ENCODE measurements around the gene TMEM14A. TPM values are rescaled to one million over a fixed set of nuclear protein-coding genes. Genes with fewer than 3 reads are reported as not detected.

Gene TMEM14A
- total RNA-seq, 1 experiment from 2014 or later: 7.3 TPM

DNA sequence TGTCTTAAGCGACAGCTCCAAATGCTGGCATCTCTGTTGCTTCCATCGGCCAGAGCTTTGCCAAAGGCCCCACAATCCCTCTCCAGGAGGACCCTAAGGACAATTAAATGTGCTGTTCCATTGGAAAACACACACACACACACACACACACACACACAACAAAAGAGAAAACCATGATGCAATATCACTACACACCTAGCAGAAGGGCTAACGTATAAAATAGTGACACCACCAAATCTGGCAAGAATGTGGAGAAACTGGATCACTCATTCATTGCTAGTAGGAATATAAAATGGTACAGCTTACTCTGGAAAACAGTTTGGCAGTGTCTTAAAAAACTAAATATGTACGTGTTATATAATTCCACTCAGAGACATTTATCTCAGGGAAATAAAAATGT is 13.0 kb upstream of the TMEM14A start:
- Histone ChIP-seq H2BK20ac (ENCODE audit: low read depth, low read length, poor library complexity, severe bottlenecking) (no peak overlapping the region), H3K23ac (ENCODE audit: insufficient read length, low read depth, low read length) (no peak overlapping the region), H3K79me1 (ENCODE audit: insufficient read depth, low read depth, low read length, poor library complexity, severe bottlenecking) (no peaks in the 10 kb centered on the region), H2BK120ac (ENCODE audit: low read depth, low read length, poor library complexity, severe bottlenecking) (no peak overlapping the region), H3K4ac (ENCODE audit: low read depth, low read length) (no peak overlapping the region), H4K91ac (ENCODE audit: insufficient read length, low read depth, low read length) (no peak overlapping the region), H3K9me3 (ENCODE audit: control insufficient read depth, low read depth, low read length) (no peaks in the 10 kb centered on the region), H3K56ac (ENCODE audit: insufficient read length, low read depth, low read length) (no peak overlapping the region), H4K20me1 (ENCODE audit: control insufficient read depth, insufficient read depth, insufficient read length) (no peaks in the 10 kb centered on the region), H2BK5ac (ENCODE audit: insufficient read length, low read length) (no peak overlapping the region), H3K4me1 (ENCODE audit: insufficient read depth, low read length) (no peaks in the 10 kb centered on the region), H2BK12ac (ENCODE audit: insufficient read length, low read depth, low read length) (no peak overlapping the region), H4K8ac (replicated peaks; ENCODE audit: insufficient read length, low read depth, low read length) (no peak overlapping the region), H3K27ac (ENCODE audit: insufficient read length, low read depth, low read length) (no peak overlapping the region), H3K27me3 (ENCODE audit: insufficient read depth, low read length) (no peaks in the 10 kb centered on the region), H2BK15ac (ENCODE audit: low read depth, low read length) (no peak overlapping the region), H3K23me2 (ENCODE audit: insufficient read length, low read depth, low read length, poor library complexity, severe bottlenecking) (no peaks in the 10 kb centered on the region), H3K18ac (ENCODE audit: insufficient read length, low read depth, low read length) (no peak overlapping the region), H4K5ac (ENCODE audit: insufficient read length, low read depth, low read length) (no peak overlapping the region), H2AFZ (ENCODE audit: low read length) (no peak overlapping the region), H2AK5ac (ENCODE audit: insufficient read length, low read length) (no peak overlapping the region), H3T11ph (ENCODE audit: low read length) (no peak overlapping the region), H3K4me2 (ENCODE audit: insufficient read depth, insufficient read length, low read length) (no peak overlapping the region), H3K14ac (ENCODE audit: insufficient read depth, low read length) (no peak overlapping the region), H3K9ac (ENCODE audit: extremely low read depth, insufficient read length, low read length) (no peak overlapping the region), H3K79me2 (ENCODE audit: insufficient read depth, low read length) (no peaks in the 10 kb centered on the region)
- Mint-ChIP-seq H3K4me1 (no peaks in the 10 kb centered on the region), H3K9me3 (peaks cover 20 to 29% of the 10 kb centered on the region in 2 experiments), H3K27ac (no peak overlapping the region), H3K4me3 (no peak overlapping the region), H3K36me3 (ENCODE audit: insufficient read depth in 1 of 3, low read depth in 3 of 3) (peaks cover 6 to 14% (median 9%) of the 10 kb centered on the region in 3 experiments), H3K27me3 (ENCODE audit: low read depth) (no peaks in the 10 kb centered on the region; the same call in 1 of the 2 replicates)
- TF ChIP-seq, protein P1, sequence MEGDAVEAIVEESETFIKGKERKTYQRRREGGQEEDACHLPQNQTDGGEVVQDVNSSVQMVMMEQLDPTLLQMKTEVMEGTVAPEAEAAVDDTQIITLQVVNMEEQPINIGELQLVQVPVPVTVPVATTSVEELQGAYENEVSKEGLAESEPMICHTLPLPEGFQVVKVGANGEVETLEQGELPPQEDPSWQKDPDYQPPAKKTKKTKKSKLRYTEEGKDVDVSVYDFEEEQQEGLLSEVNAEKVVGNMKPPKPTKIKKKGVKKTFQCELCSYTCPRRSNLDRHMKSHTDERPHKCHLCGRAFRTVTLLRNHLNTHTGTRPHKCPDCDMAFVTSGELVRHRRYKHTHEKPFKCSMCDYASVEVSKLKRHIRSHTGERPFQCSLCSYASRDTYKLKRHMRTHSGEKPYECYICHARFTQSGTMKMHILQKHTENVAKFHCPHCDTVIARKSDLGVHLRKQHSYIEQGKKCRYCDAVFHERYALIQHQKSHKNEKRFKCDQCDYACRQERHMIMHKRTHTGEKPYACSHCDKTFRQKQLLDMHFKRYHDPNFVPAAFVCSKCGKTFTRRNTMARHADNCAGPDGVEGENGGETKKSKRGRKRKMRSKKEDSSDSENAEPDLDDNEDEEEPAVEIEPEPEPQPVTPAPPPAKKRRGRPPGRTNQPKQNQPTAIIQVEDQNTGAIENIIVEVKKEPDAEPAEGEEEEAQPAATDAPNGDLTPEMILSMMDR (conservative IDR thresholded peaks at IDR 0.05): no peak
- DNase-seq: no peak
- no CpG with 5 or more reads among the region's 4 CpGs for WGBS (ENCODE audit: extremely low coverage, insufficient read length, low lambda C conversion rate)
